Stomach (tissue), 9 donors: ENCODE measurements around the gene EIF4B. TPM values are rescaled to one million over a fixed set of nuclear protein-coding genes. Genes with fewer than 3 reads are reported as not detected.
A peak's percentile ranks its signal among the peaks of the same experiment; 100 is the strongest.

ENCODE experiments used
- DNase-seq, 2 donors: peaks; one replicate each; pipeline versions ENCODE4 v3.0.0 to v3.0.0-alpha.2; 2013 to 2019
- H3K27ac ChIP-seq, 5 donors: fragments of 200-600 bp in 4 of 5; sonication (generic) in 4 of 5; one replicate each; pipeline ENCODE4 v1.5.1; 2013 to 2019; ENCODE audit warnings: mild to moderate bottlenecking in 1 of 5, moderate library complexity in 1 of 5
- H3K27me3 ChIP-seq, 3 donors: fragments of 200-600 bp; sonication (generic); one replicate each; pipeline ENCODE4 v1.5.1; 2017 to 2019; ENCODE audit warnings: mixed run types in 1 of 3
- H3K36me3 ChIP-seq, 4 donors: fragments of 200-600 bp; sonication (generic); 1 replicate in 3 of 4; 2 replicates in 1 of 4; pipeline ENCODE4 v1.5.1; 2016 to 2019
- H3K4me1 ChIP-seq, 4 donors: fragments of 200-600 bp; sonication (generic); one replicate each; pipeline ENCODE4 v1.5.1; 2016 to 2019
- H3K4me3 ChIP-seq, 4 donors: fragments of 200-600 bp; sonication (generic) in 3 of 4; one replicate each; pipeline ENCODE4 v1.5.1; 2016 to 2019; ENCODE audit warnings: mild to moderate bottlenecking in 1 of 4
- H3K9me3 ChIP-seq, 4 donors: fragments of 200-600 bp; sonication (generic); one replicate each; pipeline ENCODE4 v1.5.1; 2016 to 2019
- EP300 ChIP-seq: sonication (generic); formaldehyde crosslinking; IDR thresholded peaks from one replicate; pipeline ENCODE4 v1.6.1; 2017; ENCODE audit warnings: antibody characterized with exemption
- POLR2A ChIP-seq, 4 donors: fragments of 450-650 bp; IDR thresholded peaks; one replicate each; pipeline ENCODE4 v1.6.1; 2016; ENCODE audit warnings: antibody characterized with exemption in 4 of 4, control low read depth in 2 of 4, mild to moderate bottlenecking in 1 of 4, moderate library complexity in 1 of 4
- POLR2AphosphoS5 ChIP-seq, 3 donors: sonication (generic); formaldehyde crosslinking; IDR thresholded peaks; one replicate each; pipeline ENCODE4 v1.6.1; 2016; ENCODE audit warnings: antibody characterized with exemption in 3 of 3
- WGBS, 5 donors: extraction: QIAGEN DNeasy Blood & Tissue Kit in 3 of 5; methylation state at CpG; one replicate each; pipeline versions ENCODE4 v1.1.5 to v1.1.7; 2013 to 2018; 5-methylcytosine and 5-hydroxymethylcytosine counted together
- intact Hi-C: fragments of 100-400 bp; cut with DNase I; formaldehyde crosslinking; loops from one replicate; pipeline ENCODE4 v1.15.1; 2023; ENCODE audit warnings: low total_unique reads
- polyA plus RNA-seq, 3 donors: library from polyadenylated mRNA; stranded (reverse); fragments of 200-250 nt; gene quantifications; one replicate each; pipeline ENCODE4 v1.2.3, GENCODE V29; 2013
- total RNA-seq, 5 donors: library from RNA; depleted of rRNA; stranded (reverse); fragments of >200 nt; gene quantifications; one replicate each; pipeline versions ENCODE4 v1.1.0 to v1.2.3, GENCODE V29; 2014 to 2016
- TF ChIP-seq, protein P1 (sequence below), 7 experiments: fragments of 450-650 bp in 4 of 7; fragments of 200-600 bp in 3 of 7; sonication (generic) in 3 of 7; IDR thresholded peaks; one replicate each; pipeline ENCODE4 v1.5.1; 2016 to 2019; ENCODE audit warnings: antibody characterized with exemption in 7 of 7, control low read depth in 2 of 7, mild to moderate bottlenecking in 1 of 7
- donor health status: healthy with polysubstance abuse.
- donor health status: Bipolar disorder and iron deficiency.
- donor health status: healthy.

The EIF4B gene
- total and polyA plus RNA-seq, 8 donors, result 101 to 833 (median 326) TPM

DNA sequence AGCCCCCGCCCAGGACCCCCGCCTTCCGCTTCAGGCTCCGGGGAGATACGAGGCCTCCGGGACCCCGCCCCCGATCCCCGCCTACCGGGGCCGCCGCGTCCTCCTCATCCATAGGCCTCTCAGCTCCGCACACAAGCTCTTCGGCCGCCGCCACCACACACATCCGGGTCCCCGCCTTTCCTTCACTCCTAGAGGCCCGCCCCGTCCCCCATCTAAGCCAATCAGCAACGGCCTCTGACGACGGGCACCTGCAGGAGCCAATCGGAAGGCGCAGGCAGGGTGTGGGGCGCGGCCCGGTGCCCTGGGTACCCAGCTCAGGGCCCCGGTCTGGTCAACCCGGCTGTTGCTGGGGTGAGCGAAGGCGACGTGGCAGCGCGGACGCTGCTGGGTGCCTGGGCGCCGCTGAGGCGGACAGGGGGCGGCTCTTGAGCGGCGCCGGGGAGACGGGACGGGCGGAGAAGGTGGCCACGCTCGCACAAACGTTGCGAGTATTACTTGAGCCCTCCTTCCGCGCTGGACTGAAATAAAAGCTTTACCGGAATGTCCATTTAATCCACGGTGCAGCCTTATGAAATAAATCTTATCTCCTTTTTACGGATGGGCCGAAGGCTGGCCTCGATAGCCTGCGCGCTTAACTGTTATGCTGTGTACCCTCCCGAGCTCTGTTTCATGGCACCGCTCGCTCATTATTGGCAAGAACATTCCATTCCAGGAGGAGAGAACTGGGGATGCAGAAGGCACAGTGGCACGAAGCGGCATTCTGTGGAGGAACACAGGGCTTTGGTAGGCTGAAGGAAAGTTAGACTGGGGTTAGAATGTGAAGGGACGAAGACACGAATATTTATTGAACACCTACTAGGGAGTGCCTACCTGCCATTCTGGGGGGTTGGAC is 73.2 kb downstream of the EIF4B start, which contains the start of gene SPRYD3:
Gene SPRYD3, minus strand, starts transcription at position 165 of the 892 bp plus-strand sequence. Its CDS starts 57 bp downstream, at position 108.
- Histone ChIP-seq H3K36me3 (peaks cover 10 to 31% (median 28%) of the 10 kb centered on the region in 4 donors), H3K9me3 (no peaks in the 10 kb centered on the region), H3K4me1 (peaks cover 19 to 53% (median 44%) of the 10 kb centered on the region in 4 donors), H3K4me3 (peak within 1 kb of the TSS; percentile 73 to 85 (median 82)), H3K27ac (peak within 1 kb of the TSS; percentile 89 to 95 (median 94)), H3K27me3 (no peaks in the 10 kb centered on the region)
- DNase-seq, result peak; percentile 97 to 99
- intact Hi-C loops, result no loop called here
- 1 to 4% (median 2%) methylated on average over 39 to 67 of the region's 67 CpGs for whole genome bisulfite sequencing, 5 donors
- TF ChIP-seq POLR2A (IDR thresholded peaks at IDR 0.05) (peak in 2 of 4 donors; percentile 13 to 40), POLR2AphosphoS5 (IDR thresholded peaks at IDR 0.05) (peak; percentile 53 to 96 (median 96)), EP300 (no peak)
- TF ChIP-seq, protein P1, sequence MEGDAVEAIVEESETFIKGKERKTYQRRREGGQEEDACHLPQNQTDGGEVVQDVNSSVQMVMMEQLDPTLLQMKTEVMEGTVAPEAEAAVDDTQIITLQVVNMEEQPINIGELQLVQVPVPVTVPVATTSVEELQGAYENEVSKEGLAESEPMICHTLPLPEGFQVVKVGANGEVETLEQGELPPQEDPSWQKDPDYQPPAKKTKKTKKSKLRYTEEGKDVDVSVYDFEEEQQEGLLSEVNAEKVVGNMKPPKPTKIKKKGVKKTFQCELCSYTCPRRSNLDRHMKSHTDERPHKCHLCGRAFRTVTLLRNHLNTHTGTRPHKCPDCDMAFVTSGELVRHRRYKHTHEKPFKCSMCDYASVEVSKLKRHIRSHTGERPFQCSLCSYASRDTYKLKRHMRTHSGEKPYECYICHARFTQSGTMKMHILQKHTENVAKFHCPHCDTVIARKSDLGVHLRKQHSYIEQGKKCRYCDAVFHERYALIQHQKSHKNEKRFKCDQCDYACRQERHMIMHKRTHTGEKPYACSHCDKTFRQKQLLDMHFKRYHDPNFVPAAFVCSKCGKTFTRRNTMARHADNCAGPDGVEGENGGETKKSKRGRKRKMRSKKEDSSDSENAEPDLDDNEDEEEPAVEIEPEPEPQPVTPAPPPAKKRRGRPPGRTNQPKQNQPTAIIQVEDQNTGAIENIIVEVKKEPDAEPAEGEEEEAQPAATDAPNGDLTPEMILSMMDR (IDR thresholded peaks at IDR 0.05), result no peak

DNA sequence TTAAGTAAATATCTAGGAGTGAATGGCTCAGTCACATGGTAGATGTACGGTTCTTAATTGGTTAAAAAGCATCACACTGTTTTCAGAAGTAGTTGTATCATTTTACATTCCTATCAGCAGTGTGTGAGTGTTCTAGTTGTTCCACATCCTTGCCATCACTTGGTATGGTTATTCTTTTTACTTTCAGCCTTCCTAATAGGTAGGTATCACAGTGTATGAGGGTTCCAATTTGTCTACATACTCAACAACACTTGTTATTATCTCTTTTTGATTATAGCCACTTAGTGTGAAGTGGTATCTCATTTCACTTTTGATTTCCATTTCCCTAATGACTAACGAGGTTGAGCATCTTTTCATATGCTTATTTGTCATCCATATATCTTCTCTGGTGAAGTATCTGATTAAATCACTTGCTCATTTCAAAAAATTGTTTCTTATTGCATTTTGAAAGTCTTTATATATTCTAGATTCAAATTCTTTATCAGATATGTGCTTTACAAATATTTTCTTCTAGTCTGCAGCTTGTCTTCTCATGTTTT is 76.5 kb downstream of the EIF4B start:
- no peak overlapping the region for H3K27ac ChIP-seq
- no peaks in the 10 kb centered on the region for H3K27me3 ChIP-seq
- H3K4me3 ChIP-seq, result no peak overlapping the region
- WGBS, 5 donors, result 64 to 73% (median 66%) methylated on average over 2 of the region's 2 CpGs
- no peaks in the 10 kb centered on the region for H3K9me3 ChIP-seq
- no peaks in the 10 kb centered on the region for H3K36me3 ChIP-seq
- DNase-seq, result no peak
- TF ChIP-seq POLR2A (IDR thresholded peaks at IDR 0.05) (no peak), EP300 (no peak)
- intact Hi-C loops, result no loop called here
- peaks cover 10 to 24% (median 22%) of the 10 kb centered on the region in 4 donors for H3K4me1 ChIP-seq

DNA sequence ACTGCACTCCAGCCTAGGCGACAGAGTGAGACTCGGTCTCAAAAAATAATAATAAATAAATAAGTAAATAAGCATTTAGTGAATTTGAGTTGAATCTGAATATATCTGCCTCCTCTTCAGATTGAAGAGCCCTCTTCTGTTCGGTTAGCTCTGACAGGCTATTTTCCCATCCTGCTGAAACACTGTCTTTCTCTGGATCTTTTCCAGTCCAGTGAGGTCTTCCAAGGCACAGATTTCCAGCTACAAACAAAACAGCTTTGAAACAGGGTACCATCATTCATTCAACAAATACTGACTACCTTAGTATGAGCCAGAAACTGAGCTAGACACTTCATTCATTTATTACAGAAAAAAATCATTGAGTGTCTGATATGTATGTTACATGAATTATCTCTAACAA is 80.1 kb downstream of the EIF4B start:
- H3K27ac ChIP-seq, result no peak overlapping the region
- DNase-seq, result no peak
- no peaks in the 10 kb centered on the region for H3K27me3 ChIP-seq
- H3K9me3 ChIP-seq, result no peaks in the 10 kb centered on the region
- no peaks in the 10 kb centered on the region for H3K36me3 ChIP-seq
- intact Hi-C loops, result no loop called here
- no peaks in the 10 kb centered on the region for H3K4me1 ChIP-seq
- H3K4me3 ChIP-seq, result no peak overlapping the region
- 79 to 89% (median 86%) methylated on average over 3 of the region's 3 CpGs for WGBS, 5 donors
- TF ChIP-seq EP300 (no peak), POLR2AphosphoS5 (IDR thresholded peaks at IDR 0.05) (no peak), POLR2A (IDR thresholded peaks at IDR 0.05) (no peak)
- TF ChIP-seq, protein P1 (IDR thresholded peaks at IDR 0.05), result no peak

DNA sequence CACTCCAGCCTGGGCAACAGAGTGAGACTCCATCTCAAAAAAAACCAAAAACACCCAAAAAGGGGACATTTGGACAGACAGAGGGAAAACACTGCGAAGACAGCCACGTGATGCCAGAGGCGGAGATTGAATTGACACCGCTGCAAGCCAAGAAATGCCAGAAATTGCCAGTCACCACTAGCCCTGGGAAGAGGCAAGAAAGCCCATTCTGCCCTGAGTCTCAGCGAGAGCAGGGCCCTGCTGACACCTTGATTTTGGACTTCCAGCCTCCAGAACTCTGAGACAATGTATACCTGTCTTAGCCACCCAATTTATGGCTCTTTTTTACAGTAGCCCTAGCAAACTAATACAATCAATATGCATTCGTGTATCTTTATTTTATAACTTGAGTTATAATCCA is 83.8 kb downstream of the EIF4B start:
- Histone ChIP-seq H3K9me3 (no peaks in the 10 kb centered on the region), H3K4me1 (peaks cover 0 to 3% (median 0%) of the 10 kb centered on the region in 4 donors), H3K4me3 (no peak overlapping the region), H3K27ac (no peak overlapping the region), H3K36me3 (no peaks in the 10 kb centered on the region), H3K27me3 (no peaks in the 10 kb centered on the region)
- DNase-seq, result no peak
- 90 to 97% (median 95%) methylated on average over 6 of the region's 6 CpGs for WGBS, 5 donors
- no peak for TF ChIP-seq EP300
- TF ChIP-seq, protein P1 (IDR thresholded peaks at IDR 0.05), result no peak
- no peak for TF ChIP-seq POLR2AphosphoS5 (IDR thresholded peaks at IDR 0.05)
- TF ChIP-seq POLR2A (IDR thresholded peaks at IDR 0.05), result no peak
- intact Hi-C loops, result no loop called here
